GM19238 (cell line): ENCODE measurements around the gene FLT1.

Source experiments
- DNase-seq: peaks from one replicate; pipeline ENCODE4 v3.0.0; 2011; ENCODE audit warnings: low spot score; ENCODE audit not compliant: insufficient read length

The FLT1 gene, protein sequence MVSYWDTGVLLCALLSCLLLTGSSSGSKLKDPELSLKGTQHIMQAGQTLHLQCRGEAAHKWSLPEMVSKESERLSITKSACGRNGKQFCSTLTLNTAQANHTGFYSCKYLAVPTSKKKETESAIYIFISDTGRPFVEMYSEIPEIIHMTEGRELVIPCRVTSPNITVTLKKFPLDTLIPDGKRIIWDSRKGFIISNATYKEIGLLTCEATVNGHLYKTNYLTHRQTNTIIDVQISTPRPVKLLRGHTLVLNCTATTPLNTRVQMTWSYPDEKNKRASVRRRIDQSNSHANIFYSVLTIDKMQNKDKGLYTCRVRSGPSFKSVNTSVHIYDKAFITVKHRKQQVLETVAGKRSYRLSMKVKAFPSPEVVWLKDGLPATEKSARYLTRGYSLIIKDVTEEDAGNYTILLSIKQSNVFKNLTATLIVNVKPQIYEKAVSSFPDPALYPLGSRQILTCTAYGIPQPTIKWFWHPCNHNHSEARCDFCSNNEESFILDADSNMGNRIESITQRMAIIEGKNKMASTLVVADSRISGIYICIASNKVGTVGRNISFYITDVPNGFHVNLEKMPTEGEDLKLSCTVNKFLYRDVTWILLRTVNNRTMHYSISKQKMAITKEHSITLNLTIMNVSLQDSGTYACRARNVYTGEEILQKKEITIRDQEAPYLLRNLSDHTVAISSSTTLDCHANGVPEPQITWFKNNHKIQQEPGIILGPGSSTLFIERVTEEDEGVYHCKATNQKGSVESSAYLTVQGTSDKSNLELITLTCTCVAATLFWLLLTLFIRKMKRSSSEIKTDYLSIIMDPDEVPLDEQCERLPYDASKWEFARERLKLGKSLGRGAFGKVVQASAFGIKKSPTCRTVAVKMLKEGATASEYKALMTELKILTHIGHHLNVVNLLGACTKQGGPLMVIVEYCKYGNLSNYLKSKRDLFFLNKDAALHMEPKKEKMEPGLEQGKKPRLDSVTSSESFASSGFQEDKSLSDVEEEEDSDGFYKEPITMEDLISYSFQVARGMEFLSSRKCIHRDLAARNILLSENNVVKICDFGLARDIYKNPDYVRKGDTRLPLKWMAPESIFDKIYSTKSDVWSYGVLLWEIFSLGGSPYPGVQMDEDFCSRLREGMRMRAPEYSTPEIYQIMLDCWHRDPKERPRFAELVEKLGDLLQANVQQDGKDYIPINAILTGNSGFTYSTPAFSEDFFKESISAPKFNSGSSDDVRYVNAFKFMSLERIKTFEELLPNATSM (N-terminal part only)

DNA sequence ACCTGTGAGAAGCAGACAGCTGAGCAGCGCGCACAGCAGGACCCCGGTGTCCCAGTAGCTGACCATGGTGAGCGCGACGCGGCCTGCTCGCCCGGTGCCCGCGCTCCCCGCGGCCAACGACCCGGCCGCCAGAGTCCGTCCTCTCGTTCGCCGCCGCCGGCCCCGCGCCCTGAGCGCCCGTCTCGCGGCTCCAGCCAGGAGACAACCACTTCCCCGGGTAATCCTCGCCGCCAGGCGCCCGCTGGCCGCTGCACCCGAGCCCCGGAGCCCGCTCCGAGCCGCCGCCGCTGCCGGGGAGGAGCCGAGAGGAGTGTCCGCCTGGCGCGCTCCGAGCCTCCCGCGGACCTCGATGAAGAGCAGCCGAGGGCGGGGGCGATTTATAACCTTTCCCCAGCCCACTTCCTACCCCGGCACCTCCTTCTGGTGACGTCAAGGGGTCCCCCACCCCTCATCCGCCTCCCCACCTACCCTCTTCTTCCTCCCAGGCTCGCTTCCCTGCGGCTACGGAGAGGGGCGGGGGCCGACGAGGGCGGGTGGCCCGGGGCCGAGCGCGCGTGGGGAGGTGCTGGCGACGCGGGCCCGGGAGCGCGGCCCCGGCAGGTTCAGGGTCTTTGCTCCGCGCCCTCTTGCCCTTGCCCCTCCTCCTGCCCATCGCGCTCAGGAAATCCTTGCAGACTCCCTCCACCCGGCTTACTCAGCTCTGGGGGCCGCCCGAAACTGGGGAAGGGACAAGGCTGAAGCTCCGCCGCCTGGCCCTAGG is at the start of gene FLT1:
TSS of gene FLT1 (minus strand) at position 351 of the 760 bp plus-strand sequence. CDS start at position 66, 285 bp downstream.
- DNase-seq = no peak

DNA sequence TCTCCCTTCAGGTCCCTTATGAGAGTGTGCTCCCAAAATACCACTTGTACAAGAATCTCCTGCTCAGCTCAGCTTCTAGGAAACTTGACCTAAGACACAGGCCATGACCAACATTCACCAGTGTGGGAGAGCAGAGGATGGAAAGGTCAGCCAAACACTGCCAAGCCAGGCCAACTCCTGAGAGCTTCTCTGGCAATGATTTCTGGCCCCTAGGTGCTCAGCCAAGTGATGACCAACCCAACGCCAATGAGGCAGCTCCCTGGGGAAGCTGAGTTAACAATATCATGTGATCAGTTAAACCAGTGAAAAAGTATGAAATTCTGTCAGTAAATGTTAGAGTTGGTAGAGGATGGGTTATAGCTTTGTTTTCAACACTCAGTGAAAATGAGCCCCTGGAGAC is 49.1 kb upstream of the FLT1 start:
- no peak for DNase-seq

DNA sequence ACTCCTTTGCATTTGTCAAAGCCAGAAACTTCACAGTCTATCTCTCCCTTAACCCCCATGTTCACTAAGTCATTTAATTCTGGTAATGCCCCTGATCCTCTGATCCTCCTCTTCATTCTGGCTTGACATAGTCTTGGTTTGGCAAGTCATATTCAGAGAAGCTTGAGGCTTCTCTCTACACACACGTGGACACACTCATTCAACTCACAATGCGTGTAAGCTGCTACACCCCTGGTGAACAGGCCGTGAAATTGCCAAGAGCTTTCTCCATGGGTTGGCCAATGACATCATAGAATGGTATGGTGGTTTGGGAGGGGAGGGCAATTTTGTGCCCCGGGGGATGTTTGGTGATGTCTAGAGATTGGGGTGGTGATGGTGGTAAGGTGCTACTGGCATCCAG is 47.9 kb upstream of the FLT1 start:
- no peak for DNase-seq

DNA sequence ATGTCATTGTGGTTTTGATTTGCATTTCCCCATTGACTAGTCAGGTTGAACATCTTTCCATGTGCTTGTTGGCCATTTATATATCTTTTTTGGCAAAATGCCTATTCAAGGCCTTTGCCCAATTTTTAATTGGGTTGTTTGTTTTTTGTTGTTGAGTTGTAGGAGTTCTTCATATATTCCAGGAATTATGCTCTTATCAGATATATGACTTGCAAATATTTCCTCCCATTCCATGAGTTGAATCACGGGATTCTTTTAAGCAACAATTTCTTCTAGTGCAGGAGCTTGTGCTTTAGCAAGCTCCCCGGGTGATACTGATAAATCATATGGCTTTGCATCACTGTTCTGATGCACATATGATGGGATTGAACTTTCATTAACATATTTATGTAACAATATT is 47.0 kb upstream of the FLT1 start:
- no peak for DNase-seq

DNA sequence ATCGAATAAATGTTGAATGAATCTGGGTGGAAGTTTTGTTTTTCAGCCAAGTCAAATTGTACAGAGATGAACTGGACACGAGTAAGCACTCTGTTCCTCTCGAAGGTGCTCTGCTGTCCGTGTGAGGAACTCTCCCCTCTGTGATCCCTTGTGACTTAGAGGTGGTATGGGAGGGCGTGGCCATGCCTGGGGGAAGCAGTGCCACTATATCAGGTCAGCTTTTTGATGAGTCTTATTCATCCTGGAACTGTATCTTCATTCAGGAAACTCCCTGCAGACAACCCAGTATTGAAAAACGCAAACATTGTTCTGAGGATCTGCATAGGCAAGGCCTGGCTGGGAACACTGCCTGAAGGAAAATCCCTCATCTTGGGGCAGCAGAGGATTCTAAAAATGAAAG is 45.7 kb upstream of the FLT1 start:
- DNase-seq = no peak

DNA sequence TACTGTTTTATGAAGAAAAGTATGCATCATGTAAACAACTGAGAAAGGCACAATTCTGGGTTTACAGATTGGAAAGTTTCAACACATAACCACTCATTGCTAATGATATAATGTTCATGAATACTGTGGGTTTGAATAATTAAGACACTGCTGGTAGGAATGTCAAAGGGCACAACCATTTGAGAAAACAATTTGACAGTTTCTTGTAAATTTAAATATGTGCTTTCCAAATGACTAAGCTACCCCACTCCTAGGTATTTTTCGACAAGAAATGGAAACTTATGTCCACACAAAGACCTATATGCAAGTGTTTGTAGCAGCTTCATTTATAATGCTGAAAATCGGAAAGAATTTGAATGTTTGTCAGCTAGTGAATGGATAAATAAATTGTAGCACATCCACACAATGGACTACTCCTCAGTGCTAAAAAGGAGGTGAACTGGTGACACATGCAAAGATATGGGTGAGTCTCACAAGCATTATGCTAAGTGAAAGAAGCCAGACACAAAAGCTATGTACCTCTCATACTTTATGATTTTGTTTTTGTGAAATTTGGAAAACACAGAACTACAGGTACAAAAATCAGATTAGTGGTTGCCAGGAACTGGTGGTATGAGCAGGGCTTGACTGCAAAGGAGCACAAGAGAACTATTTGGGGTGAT is 44.8 kb upstream of the FLT1 start:
- DNase-seq = no peak

DNA sequence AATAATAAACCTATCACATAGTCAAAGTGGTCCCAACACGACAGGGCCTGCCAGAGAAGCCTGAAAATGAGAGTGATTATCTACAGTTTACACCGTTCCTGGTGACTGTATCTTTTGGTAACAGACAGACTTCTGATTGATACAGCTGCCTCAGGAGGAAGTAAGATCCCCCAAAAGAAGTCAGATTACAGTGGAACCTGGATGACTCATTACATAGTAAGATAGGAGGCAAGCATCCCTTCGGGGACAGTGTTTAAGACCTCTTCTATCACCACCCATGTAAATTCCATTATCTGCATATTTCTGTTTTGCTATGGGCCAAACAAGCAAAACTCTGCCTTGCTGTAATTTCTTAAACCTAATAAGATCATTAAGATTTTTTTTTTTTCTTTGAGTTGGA is 44.0 kb upstream of the FLT1 start:
- no peak for DNase-seq

DNA sequence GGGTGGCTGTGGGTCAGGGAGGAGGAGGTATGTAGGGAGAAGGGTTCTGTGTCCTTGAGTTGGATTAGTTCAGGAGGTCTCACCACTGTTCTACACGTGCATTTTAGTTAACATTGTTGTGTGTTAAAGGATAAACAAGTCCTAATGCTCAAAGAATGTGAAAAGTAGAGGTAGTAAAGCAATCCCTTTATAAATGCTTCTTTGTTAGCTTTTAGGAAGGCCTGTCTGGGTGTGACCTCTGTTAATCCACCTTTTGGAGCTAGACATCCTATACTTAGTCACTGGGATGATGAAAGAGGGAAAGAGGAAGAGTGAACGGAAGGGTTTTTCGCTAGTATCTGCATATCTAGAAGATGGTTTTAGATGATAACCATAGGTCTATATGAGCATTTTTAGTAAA is 42.2 kb upstream of the FLT1 start:
- DNase-seq = no peak

DNA sequence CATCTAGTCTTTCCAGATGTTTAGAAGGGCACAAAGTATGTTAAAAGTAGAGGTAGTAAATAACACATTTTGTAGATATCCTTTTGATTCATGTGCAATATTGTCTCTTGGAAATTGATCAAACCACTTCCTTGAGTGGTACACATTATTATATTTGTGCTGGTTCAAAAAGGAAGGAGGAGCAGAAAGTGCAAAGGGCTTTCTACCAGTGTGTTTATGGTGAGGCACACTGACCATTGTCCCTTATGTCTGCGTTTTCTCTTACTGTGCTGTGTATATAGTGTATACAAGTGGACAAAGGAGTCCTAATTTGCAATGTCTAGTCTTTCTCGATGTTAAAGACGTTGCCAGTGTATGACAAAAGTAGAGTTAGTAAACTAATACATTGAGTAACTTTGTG is 41.4 kb upstream of the FLT1 start:
- DNase-seq = no peak

DNA sequence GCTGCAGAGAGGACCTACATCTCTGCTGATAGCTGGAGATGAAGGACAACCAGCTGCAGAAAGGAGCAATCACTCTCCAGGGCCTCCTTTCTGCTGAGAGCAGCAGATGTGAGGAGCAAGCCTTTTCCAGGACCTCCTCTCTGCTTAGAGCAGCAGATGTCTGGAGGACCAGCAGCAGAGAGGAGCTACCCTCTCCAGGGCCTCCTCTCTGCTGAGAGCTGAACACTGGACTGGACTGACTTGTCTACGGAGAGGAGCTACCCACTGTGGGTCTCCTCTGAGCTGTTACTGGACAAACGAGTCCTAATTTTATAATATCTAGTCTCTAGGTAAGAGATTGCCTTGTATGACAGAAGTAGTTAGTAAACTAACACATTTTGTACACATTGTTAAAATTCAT is 40.8 kb upstream of the FLT1 start:
- DNase-seq = no peak

DNA sequence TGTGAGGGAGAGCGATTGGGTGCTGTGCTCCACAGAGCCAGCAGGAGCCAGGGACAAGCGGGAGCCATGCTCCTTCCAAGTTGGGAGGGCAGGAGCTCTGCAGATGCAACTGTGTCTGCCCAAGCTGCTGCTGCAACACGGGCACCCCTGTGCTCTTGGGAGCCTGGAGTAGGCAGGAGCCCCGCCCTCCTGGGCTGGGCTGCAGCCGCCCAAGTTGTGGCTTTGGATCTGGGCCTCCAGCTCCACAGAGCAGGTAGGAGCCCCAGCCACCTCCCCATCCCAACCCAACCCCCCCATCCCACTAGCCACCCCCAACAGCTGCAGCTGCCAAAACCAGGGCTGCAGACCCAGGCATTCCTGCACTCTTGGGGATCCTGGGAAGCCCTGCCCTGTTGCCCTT is 39.9 kb upstream of the FLT1 start:
- no peak for DNase-seq

DNA sequence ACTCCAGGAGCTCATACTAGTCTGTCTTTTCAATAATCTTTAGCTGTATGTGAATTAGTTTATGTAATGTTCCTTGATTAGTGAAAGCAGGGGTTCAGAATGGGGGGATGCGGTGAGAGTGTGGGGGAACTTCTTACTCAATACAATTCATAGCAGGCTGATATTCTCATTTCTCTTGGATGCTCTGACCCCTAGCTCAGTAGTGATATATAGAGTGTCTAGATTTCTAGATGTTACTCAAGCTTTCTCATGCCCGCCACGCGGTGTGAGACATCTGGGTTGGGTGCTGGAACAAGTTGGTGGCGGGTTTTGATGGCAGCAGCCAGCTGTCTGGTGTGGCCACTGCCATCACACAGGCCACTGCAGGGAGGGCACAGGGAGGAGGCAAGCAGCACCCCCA is 39.3 kb upstream of the FLT1 start:
- no peak for DNase-seq

DNA sequence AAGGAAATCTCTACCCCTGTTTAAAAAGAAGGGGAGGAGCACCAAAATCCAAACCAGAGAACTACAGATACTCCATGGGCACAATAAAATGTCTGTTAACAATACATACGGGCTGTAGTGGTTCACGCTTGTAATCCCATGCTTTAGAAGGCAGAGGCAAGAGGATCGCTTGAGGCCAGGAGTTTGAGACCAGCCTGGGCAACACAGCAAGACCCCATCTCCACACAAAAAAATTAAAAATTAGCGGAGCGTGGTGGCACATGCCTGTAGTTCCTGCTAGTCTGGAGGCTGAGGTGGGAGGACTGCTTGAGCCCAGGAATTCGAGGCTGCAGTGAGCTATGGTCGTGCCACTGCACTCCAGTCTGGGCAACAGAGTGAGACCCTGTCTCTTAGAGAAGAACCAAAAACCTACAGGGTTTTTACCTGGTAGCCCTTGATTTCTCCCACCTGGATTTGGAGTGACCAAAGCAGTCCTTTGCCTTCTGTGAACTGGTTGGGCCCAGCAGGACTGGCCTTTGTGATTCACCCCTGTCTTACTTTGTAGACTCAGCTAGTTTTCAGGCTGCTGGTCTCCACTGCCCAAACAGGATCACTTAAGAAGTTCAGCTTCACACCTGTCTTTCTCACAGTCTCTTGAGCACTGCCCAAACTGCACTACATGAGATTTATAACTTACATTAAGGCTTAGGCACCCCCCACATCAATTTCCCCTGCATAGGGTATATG is 38.7 kb upstream of the FLT1 start:
- DNase-seq = no peak

DNA sequence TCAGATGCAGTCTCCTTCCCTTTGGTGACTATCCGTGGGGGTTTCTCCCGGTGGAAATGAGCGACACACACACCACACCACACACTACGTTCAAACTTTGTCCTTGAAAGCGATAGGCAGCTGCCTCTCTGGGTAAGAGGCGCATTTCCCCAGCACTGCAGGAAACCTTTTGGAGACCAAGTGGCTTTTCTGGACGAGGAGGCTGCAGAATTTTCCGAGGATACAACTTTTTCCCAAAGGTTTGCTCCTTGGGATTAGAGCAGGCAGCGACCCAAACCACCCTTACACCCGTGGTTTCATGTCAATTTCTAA is 38.2 kb upstream of the FLT1 start:
- no peak for DNase-seq

DNA sequence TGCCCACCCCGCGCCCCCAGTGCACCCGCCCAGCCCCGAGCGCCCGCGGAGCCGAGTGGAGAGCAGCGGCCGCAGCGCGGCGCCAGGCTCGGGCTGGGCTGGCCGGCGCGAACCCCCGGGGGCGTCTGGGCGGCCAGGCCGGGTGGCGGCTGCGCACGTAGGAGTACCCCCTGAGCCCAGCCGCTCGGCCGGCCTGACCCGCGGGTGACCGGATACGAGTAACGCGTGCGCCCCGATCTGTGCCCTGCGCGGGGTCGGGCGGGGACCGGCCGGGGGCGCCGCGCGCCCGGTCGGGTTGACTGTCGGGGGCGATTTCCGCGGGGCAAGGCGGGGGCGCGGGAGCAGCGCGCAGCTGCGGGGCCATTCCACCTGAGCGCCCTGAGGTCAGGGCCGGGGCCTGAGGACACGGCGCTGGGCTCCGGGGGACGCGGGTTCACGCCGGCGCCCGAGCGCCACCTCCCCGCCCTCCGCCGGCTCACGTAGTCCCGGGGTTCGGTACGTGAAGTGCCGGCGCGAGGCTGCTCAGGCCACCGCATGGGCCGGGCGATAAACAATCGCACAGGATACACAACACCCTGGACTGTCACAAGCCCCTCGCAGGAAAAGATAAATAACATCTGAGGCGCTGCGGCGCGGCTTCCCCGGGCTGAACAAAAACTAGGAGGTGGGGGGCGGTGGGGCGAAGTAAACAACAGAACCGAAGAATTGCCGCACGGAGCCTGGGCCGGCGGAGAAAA is 37.6 kb upstream of the FLT1 start:
- DNase-seq = no peak

DNA sequence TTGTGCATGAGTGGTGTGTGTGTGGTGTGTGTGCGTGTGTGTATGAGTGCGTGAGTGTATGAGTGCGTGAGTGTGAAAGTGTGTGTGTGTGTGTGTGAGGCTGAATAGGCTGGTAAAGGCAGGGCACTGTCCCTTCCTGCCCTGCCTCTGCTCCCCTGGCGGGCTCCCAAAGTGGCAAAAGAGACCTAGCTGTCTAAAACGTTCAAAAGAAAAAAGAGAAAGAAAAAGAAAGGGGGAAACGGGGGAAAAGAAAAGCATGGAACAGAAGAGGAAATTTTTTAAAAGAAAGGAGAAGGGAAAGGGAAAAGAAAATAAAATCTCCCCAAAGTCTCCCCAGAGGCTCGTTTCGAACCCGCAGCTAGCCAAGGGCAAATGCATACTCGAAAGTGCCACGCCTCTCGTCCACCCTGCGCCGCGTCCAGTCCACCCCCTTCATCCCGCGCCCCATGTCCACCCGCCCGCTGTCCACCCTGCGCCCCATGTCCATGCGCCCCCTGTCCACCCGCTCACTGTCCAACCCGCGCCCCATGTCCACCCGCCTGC is 37.0 kb upstream of the FLT1 start:
- no peak for DNase-seq

DNA sequence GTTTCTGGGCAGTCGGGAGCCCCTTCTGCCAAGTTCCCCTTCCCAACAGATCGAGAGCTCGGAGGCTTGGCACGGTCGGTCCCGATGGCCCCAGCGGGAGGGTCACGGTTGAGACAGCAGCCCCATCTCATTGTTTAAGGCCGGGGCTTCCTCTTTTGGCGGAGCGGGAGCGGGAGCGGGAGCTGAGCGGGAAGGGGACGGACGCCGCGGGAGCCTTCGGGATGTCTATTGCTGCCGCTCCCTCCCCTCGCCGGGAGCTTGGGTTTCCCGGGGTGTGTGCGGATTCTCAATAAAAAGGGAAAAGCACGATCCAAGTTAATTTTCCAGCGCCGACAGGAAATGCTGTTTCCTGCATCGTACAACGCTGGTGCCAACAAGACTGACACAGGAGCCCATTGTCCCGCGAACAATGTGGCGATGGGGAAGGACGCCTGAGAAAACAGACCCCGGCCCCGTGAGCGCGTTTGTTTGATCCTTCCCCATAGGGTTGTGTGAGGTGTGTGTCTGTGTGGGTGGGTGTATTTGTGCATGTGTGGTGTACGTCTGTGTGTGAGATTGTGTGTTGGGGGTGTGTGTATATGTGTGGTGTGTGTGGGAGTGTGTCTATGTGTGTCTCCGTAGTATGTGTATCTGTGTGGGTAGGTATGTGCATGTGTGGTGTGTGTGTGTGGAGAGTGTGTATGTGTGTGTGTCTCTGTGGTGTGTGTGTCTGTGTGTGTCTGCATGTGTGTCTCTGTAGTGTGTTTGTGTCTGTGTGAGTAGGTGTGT is 36.3 kb upstream of the FLT1 start:
- no peak for DNase-seq

DNA sequence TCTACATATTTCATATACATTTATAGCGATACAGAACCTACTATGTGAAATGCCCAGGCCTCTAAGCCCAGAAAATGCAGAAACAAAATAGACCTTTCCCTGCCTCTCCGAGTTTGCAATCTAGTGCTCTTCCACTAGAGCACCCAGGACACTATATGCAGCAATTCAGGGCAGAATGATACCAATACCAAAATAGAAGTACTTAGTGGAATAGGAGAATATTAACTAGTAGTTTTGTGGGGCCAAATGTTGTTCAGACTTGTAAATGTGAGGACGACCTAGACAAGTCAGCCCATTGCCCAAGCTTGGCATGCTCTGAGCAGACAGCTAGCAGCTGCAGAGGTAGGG is 35.8 kb upstream of the FLT1 start:
- DNase-seq = no peak

DNA sequence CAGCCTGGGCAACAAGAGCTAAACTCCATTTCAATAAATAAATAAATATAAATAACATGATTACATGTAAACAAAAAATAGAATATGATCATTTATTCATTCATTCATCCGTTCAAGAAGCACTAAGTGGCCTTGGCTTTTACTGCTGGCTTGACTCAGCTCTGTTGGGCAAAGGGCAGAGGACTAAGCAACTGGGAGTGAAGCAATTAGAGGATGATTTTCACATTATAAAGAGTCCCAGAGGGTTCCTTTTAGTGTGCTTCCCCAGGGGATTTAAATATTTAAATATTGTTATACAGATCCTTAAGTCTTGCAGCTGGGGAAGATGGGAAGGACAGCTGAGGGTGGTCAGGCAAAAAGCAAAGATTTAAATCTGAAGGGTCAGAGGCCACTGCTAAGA is 34.9 kb upstream of the FLT1 start:
- DNase-seq = no peak
